Measurements from ENCODE around the gene EFHD2.

DNA sequence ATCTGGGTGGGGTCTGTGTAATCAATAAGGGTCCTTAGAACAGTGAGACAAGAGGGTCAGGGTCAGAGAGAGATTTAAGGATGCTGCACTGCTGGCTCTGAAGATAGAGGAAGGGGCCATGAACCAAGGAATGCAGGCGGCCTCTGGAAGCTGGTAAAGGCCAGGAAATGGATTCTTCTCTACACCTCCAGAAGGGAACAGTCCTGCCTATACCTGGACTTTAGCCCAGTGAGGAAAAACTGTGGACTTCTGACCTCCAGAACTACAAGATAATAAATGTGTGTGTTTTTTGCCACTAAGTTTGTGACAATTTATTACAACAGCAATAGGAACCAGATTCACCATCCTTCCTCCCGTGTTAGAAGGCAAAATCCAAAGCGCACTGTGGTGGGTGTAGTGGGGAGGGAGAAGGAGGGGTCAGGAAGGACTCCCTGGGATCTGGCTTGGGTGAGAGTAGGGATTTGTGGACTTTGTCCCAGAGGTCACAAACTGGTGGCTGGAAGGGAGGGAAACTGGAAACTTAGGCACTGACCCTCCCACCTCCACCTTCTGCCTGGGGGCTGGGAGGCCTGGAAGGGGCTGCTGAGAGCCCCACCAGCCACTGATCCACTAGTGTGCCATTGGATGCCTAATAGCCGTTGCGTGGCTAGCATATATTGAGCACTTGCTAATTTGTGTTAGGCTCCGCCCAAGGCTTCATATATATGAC lies 41.5 kb downstream of the EFHD2 start:
- TF ChIP-seq, protein P1, sequence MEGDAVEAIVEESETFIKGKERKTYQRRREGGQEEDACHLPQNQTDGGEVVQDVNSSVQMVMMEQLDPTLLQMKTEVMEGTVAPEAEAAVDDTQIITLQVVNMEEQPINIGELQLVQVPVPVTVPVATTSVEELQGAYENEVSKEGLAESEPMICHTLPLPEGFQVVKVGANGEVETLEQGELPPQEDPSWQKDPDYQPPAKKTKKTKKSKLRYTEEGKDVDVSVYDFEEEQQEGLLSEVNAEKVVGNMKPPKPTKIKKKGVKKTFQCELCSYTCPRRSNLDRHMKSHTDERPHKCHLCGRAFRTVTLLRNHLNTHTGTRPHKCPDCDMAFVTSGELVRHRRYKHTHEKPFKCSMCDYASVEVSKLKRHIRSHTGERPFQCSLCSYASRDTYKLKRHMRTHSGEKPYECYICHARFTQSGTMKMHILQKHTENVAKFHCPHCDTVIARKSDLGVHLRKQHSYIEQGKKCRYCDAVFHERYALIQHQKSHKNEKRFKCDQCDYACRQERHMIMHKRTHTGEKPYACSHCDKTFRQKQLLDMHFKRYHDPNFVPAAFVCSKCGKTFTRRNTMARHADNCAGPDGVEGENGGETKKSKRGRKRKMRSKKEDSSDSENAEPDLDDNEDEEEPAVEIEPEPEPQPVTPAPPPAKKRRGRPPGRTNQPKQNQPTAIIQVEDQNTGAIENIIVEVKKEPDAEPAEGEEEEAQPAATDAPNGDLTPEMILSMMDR (IDR thresholded peaks at IDR 0.05; ENCODE audit: low read depth, low read length): no peak
- TF ChIP-seq EZH2phosphoT487 (IDR thresholded peaks at IDR 0.05; ENCODE audit: low read depth): no peak

Data from OCI-LY3 (cell line).